GM21515 (cell line): ENCODE results near the gene ZC3H4.
"Not testable (repeated sequence)": the region's sequence is repeated elsewhere in the genome, so short reads cannot be mapped to it uniquely, and the experiment has no call there.

ENCODE experiments used
- ATAC-seq: cut with Tn5 transposase; IDR thresholded peaks from one replicate; pipeline ENCODE4 v1.9.1; 2021; ENCODE audit not compliant: unreplicated experiment

Gene ZC3H4

DNA sequence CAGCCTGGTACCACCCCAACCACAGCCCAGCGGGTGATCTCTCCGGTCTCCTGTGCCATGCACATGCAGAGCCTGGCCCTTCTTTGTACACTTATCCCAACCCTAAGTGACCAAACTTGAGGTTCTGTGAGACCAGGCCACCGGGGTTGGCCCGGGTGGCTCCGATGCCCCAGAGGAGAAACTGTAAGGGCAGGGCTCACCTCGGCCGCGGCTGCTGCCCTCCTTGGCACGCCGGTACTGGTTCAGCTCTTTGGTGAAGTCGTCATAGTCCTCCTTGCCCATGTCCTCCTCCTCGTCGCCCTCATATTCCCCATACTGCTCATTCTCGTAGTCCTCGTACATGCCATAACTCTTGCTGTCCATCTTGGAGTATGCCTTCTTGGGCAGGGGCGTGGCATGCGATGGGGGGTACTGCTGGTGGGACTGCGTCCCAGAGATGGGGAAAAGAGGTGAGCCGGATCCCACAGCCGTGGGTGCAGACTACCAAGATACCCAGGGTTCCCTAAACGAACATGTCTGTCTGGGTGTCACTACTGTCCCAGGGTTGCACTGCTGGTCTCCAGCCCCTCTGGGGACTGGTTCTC lies 23.7 kb downstream of the ZC3H4 start:
- no peak for ATAC-seq

GRCh38 chr19:47086280-47086679 lies 27.3 kb downstream of the ZC3H4 start:
- ATAC-seq, result no peak

- ATAC-seq, result no peak
These were observed 28.6 kb downstream of the ZC3H4 start for GRCh38 chr19:47084879-47085439.

DNA sequence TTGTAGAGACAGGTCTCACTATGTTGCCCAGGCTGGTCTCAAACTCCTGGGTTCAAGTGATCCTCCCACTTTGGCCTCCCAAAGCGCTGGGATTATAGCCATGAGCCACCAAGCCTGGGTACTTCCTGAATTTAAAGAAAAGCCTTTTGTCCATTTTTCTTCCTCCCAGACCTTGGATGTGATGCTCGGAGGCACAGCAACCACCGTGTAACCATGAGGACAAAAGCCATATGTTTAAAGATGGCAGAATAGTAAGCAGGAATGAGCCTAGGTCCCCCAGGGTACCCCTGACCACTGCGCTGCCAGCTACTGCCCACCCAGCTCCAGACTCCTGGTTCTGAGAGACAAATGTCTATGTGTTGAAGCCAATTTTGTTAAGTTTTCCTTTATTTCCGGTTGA lies 31.1 kb downstream of the ZC3H4 start:
- ATAC-seq, result no peak

- ATAC-seq, result no peak
These were observed 32.5 kb downstream of the ZC3H4 start for GRCh38 chr19:47081095-47081494.

GRCh38 chr19:47078351-47078750 lies 35.2 kb downstream of the ZC3H4 start:
- not testable (repeated sequence) for ATAC-seq

GRCh38 chr19:47075941-47076340 lies 37.6 kb downstream of the ZC3H4 start:
- ATAC-seq, result no peak

- no peak for ATAC-seq
These were observed 38.3 kb downstream of the ZC3H4 start for GRCh38 chr19:47075179-47075810.

DNA sequence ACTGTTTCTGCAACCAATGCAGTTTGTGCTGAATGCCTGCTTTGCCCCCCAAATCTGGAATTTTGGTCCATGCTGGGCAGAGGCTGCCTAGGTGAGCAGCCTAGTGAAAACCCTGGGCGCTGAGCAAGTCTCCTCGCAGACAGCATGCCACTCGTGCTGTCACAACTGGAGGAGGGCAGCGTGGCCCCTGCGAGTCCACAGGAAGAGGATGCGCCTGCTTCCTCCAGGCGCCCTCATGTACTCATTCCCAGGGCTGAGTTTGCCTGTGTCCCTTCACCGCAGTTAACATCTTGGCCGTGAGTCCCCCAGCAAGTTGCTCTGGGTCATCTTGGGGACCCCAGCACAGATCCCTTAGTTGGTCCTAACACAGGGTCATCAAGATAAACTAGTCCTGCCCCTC lies 39.0 kb downstream of the ZC3H4 start:
- no peak for ATAC-seq

DNA sequence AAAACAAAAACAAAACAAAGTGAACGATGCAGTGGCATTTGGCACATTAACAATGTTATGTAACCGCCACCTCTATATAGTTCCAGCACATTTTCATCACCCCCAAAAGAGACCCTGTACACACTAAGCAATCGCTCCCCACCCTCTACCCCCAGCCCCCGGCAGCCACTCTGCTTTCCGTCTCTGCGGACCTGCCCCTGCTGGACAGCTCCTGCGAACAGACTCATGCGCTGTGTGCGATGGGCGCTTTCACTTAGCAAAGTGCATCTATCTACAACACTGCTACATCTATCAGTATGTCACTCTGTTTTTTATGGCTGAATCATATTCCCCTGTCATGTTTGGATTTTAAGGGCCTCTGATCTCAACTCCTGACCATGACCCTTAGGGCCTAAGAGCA lies 40.0 kb downstream of the ZC3H4 start:
- ATAC-seq, result no peak

GRCh38 chr19:47072323-47072722 lies 41.3 kb downstream of the ZC3H4 start:
- no peak for ATAC-seq

DNA sequence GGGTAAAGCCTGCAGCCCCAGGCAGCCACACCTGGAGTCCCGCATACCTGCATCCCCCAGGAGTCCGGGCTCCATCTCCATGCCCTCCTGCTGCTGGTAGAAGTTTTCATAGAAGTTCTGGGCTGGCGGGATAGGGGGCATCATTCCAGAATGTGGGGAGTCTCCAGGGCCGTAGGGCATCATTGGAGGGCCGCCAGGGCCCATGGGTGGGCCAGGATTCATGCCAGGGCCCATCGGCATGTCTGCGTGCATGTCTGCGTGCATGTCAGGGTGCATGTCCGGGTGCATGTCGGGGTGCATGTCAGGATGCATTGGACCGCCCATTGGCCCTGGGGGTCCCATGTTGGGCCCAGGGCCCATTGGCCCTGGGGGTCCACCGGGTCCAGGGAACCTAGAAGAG lies 41.8 kb downstream of the ZC3H4 start:
- ATAC-seq, result no peak

- ATAC-seq, result no peak
These were observed 42.8 kb downstream of the ZC3H4 start for GRCh38 chr19:47070756-47071155.

- no peak for ATAC-seq
These were observed 43.8 kb downstream of the ZC3H4 start for GRCh38 chr19:47069795-47070194.

DNA sequence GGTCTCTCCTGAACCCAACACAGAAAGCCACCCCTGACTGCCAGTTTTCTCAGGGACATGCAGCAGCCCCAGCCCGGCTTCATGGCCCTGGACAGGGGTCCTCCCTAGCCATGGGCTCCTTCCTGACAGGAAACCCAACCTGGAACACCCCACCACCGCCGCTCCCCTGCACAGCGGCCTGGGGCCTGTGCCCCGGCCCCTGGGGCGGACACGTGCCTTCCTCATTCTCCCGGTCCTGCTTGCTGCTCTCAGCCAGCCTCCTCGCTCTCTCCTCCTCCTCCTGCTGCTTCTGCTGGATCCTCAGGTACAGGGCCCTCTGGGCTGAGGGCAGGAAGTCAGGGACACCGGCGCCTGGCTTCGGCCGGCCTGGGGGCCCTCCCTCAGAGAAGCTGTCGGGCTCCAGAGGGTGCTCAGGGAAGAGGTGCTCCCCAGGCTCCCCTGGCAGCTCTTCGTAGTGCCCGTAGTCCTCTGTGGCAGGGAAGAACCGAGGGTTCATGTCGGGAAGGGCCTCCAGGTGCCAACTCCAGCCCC lies 44.6 kb downstream of the ZC3H4 start:
- ATAC-seq, result no peak

DNA sequence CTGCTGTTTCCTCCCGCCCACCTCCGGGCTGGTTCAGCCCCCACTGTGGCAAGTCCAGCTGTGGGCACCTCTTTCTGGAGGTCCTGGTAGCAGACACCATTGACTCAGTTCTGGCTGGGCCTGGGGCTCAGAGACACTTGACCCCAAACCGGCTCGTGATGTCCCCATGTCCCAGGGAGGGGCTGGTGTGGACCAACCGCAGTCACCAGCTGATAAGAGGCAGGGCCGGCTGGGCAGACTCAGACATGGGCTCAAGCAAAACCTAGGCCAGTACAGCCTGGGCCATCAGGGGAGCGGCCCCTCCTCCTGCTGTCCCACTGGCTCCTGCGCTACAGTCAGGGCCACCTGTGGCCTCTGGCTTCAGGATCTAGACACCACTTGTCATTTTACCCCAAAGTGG lies 45.3 kb downstream of the ZC3H4 start:
- no peak for ATAC-seq

GRCh38 chr19:47067215-47067847 lies 46.2 kb downstream of the ZC3H4 start:
- ATAC-seq, result no peak

GRCh38 chr19:47066376-47067214 lies 47.0 kb downstream of the ZC3H4 start:
- no peak for ATAC-seq

GRCh38 chr19:47065242-47065641 lies 48.3 kb downstream of the ZC3H4 start:
- ATAC-seq, result no peak

DNA sequence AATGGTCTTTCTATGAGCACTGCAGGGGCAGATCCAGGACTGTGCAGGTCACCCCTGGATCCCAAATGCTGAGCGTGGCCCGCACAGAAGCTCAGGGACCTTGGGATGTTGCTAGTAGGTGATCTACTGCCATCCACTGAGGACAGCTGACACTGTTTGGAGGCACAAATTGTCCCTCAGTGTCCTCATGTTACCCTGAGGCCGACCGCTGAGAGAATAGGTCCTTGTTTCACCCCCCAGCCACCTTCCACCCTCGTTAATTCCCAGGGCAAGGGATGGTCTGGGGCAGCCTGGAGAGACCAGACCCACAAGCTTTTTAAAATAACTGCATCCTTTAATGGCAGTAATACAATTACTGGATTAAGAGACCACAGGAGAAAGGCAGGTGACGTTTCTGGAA lies 49.7 kb downstream of the ZC3H4 start:
- ATAC-seq, result no peak

GRCh38 chr19:47058621-47059022 lies 55.0 kb downstream of the ZC3H4 start:
- no peak for ATAC-seq
